ENCODE results near the gene TEX38. TPM values are rescaled to one million over a fixed set of nuclear protein-coding genes. Genes with fewer than 3 reads are reported as not detected.
"Not testable (repeated sequence)": the region's sequence is repeated elsewhere in the genome, so short reads cannot be mapped to it uniquely, and the experiment has no call there.

Gene TEX38
- total RNA-seq, 1 donor from 2014 or later: 0.22 TPM

GRCh38 chr1:46655848-46656247 lies 15.8 kb upstream of the TEX38 start:
- DNase-seq: no peak
- TF ChIP-seq CTCF (IDR thresholded peaks at IDR 0.05; ENCODE audit: borderline replicate concordance): no peak
- Histone ChIP-seq H3K9me3 (replicated peaks) (no peaks in the 10 kb centered on the region), H3K27me3 (ENCODE audit: low read depth) (no peaks in the 10 kb centered on the region), H3K4me1 (peaks cover 36% of the 10 kb centered on the region), H3K36me3 (peaks cover 84% of the 10 kb centered on the region), H3K27ac (replicated peaks) (no peak overlapping the region), H3K4me3 (no peak overlapping the region)
- intact Hi-C loops (cut with micrococcal nuclease): no loop called here

- intact Hi-C loops (cut with micrococcal nuclease): no loop called here
- Histone ChIP-seq H3K9me3 (replicated peaks) (no peaks in the 10 kb centered on the region), H3K4me3 (no peak overlapping the region), H3K4me1 (peaks cover 36% of the 10 kb centered on the region), H3K27ac (replicated peaks) (peak overlapping the region; percentile 31), H3K36me3 (peaks cover 87% of the 10 kb centered on the region), H3K27me3 (ENCODE audit: low read depth) (no peaks in the 10 kb centered on the region)
- no peak for DNase-seq
- no peak for TF ChIP-seq CTCF (IDR thresholded peaks at IDR 0.05; ENCODE audit: borderline replicate concordance)
Observed at GRCh38 chr1:46656643-46657042, 15.0 kb upstream of the TEX38 start.

GRCh38 chr1:46657775-46658174 lies 13.9 kb upstream of the TEX38 start:
- Histone ChIP-seq H3K4me1 (peaks cover 36% of the 10 kb centered on the region), H3K36me3 (peaks cover 83% of the 10 kb centered on the region), H3K4me3 (no peak overlapping the region), H3K27me3 (ENCODE audit: low read depth) (no peaks in the 10 kb centered on the region), H3K27ac (replicated peaks) (peak overlapping the region; percentile 31), H3K9me3 (replicated peaks) (no peaks in the 10 kb centered on the region)
- no peak for TF ChIP-seq CTCF (IDR thresholded peaks at IDR 0.05; ENCODE audit: borderline replicate concordance)
- intact Hi-C loops (cut with micrococcal nuclease): no loop called here
- no peak for DNase-seq

GRCh38 chr1:46659307-46659870 lies 12.3 kb upstream of the TEX38 start:
- Histone ChIP-seq H3K4me1 (peaks cover 28% of the 10 kb centered on the region), H3K4me3 (no peak overlapping the region), H3K9me3 (replicated peaks) (no peaks in the 10 kb centered on the region), H3K36me3 (peaks cover 78% of the 10 kb centered on the region), H3K27ac (replicated peaks) (no peak overlapping the region), H3K27me3 (ENCODE audit: low read depth) (no peaks in the 10 kb centered on the region)
- no peak for DNase-seq
- no peak for TF ChIP-seq CTCF (IDR thresholded peaks at IDR 0.05; ENCODE audit: borderline replicate concordance)
- intact Hi-C loops (cut with micrococcal nuclease): no loop called here

GRCh38 chr1:46660116-46660515 lies 11.5 kb upstream of the TEX38 start:
- Histone ChIP-seq H3K36me3 (peaks cover 78% of the 10 kb centered on the region), H3K4me1 (peaks cover 34% of the 10 kb centered on the region)
- H3K27ac ChIP-seq (replicated peaks); DNase-seq; H3K9me3 ChIP-seq (replicated peaks); intact Hi-C loops (cut with micrococcal nuclease); H3K27me3 ChIP-seq (ENCODE audit: low read depth); H3K4me3 ChIP-seq: not testable (repeated sequence)

- DNase-seq; H3K27me3 ChIP-seq (ENCODE audit: low read depth); H3K27ac ChIP-seq (replicated peaks); H3K9me3 ChIP-seq (replicated peaks); intact Hi-C loops (cut with micrococcal nuclease); H3K4me3 ChIP-seq: not testable (repeated sequence)
- H3K4me1 ChIP-seq: peaks cover 39% of the 10 kb centered on the region
- H3K36me3 ChIP-seq: peaks cover 58% of the 10 kb centered on the region
Observed at GRCh38 chr1:46662919-46663318, 8.7 kb upstream of the TEX38 start.

Data from left ventricle myocardium inferior (tissue), 1 donor.